Smooth muscle cell (in vitro differentiated cells): ENCODE measurements around the gene GAD1. TPM values are rescaled to one million over a fixed set of nuclear protein-coding genes. Genes with fewer than 3 reads are reported as not detected.
A peak's percentile ranks its signal among the peaks of the same experiment; 100 is the strongest.

Experiments
- DNase-seq: peaks from one replicate; lab custom pipeline; 2025; ENCODE audit not compliant: unreplicated experiment; lab: John Stamatoyannopoulos, UW
- H2AFZ ChIP-seq: fragments of 200-600 bp; sonication (generic); 2 replicates; pipeline ENCODE4 v1.6.0; 2016; ENCODE audit warnings: antibody characterized with exemption, low read depth, mild to moderate bottlenecking
- H3F3A ChIP-seq: fragments of 200-600 bp; sonication (generic); 2 replicates; pipeline ENCODE4 v1.6.0; 2017; ENCODE audit warnings: antibody characterized with exemption, low read depth
- H3K27ac ChIP-seq: fragments of 200-600 bp; sonication (generic); 2 replicates; pipeline ENCODE4 v1.5.1; 2016; ENCODE audit warnings: low read depth, mild to moderate bottlenecking
- H3K27me3 ChIP-seq: fragments of 200-600 bp; sonication (generic); 2 replicates; pipeline ENCODE4 v1.6.1; 2016; ENCODE audit warnings: low read depth, mild to moderate bottlenecking
- H3K36me3 ChIP-seq: fragments of 200-600 bp; sonication (generic); 2 replicates; pipeline ENCODE4 v1.5.1; 2016; ENCODE audit warnings: low read depth
- H3K4me1 ChIP-seq: fragments of 200-600 bp; sonication (generic); 2 replicates; pipeline ENCODE4 v1.5.1; 2016; ENCODE audit warnings: low read depth
- H3K4me2 ChIP-seq: fragments of 200-600 bp; sonication (generic); 2 replicates; pipeline ENCODE4 v1.6.0; 2016; ENCODE audit warnings: mild to moderate bottlenecking
- H3K4me3 ChIP-seq: fragments of 200-600 bp; sonication (generic); 2 replicates; pipeline ENCODE4 v1.5.1; 2016; ENCODE audit warnings: mild to moderate bottlenecking
- H3K79me2 ChIP-seq: fragments of 200-600 bp; sonication (generic); 2 replicates; pipeline ENCODE4 v1.6.0; 2016; ENCODE audit warnings: low read depth, mild to moderate bottlenecking
- H3K9ac ChIP-seq: fragments of 200-600 bp; sonication (generic); 2 replicates; pipeline ENCODE4 v1.6.0; 2016; ENCODE audit warnings: low read depth
- H3K9me3 ChIP-seq: fragments of 200-600 bp; sonication (generic); replicated peaks from 2 replicates; pipeline ENCODE4 v1.5.1; 2016; ENCODE audit warnings: low read depth
- H4K20me1 ChIP-seq: fragments of 200-600 bp; sonication (generic); 2 replicates; pipeline ENCODE4 v1.6.0; 2016; ENCODE audit warnings: low read depth
- CTCF ChIP-seq: fragments of 200-600 bp; sonication (generic); IDR thresholded peaks from 2 replicates; pipeline ENCODE4 v1.5.1; 2017; ENCODE audit warnings: borderline replicate concordance, mild to moderate bottlenecking, antibody characterized with exemption; ENCODE audit not compliant: insufficient read depth, poor library complexity, severe bottlenecking
- WGBS: methylation state at CpG from one replicate; pipeline ENCODE4 v1.1.7; 2016; ENCODE audit warnings: low lambda C conversion rate; 5-methylcytosine and 5-hydroxymethylcytosine counted together
- polyA plus RNA-seq: library from polyadenylated mRNA; unstranded; fragments of >200 nt; fragmentation: Nextera tagmentation; extraction: Ambion mirVana; gene quantifications from 2 replicates; pipeline ENCODE4 v1.2.1, GENCODE V29; 2016
- total RNA-seq: library from RNA; depleted of rRNA; stranded (reverse); fragments of >200 nt; gene quantifications from 2 replicates; pipeline ENCODE4 v1.2.3, GENCODE V29; 2014

GAD1 gene
- total RNA-seq (0.27 and 1.0 TPM in 2 replicates), polyA plus RNA-seq (0.11 TPM in 1 of 2 replicates, not detected in the other)

- Histone ChIP-seq H2AFZ (no peak within 1 kb of the TSS), H3K27me3 (peaks cover 88% of the 10 kb centered on the region), H3K9ac (no peak within 1 kb of the TSS), H3K79me2 (no peaks in the 10 kb centered on the region), H3K4me1 (peaks cover 52% of the 10 kb centered on the region), H3F3A (no peaks in the 10 kb centered on the region), H3K4me3 (peak within 1 kb of the TSS; percentile 43), H3K27ac (no peak within 1 kb of the TSS), H3K36me3 (no peaks in the 10 kb centered on the region), H3K4me2 (peak within 1 kb of the TSS; percentile 95), H3K9me3 (no peaks in the 10 kb centered on the region), H4K20me1 (no peaks in the 10 kb centered on the region)
- no peak for TF ChIP-seq CTCF
- DNase-seq = no peak
- WGBS = under 1% methylated on average over 39 of the region's 49 CpGs
These were observed at the start of gene GAD1 for GRCh38 chr2:170816504-170817092. TSS of gene GAD1 (plus strand) at chr2:170816887. CDS start at chr2:170818592, 1,705 bp downstream.

- Histone ChIP-seq H3K36me3 (no peaks in the 10 kb centered on the region), H2AFZ (peak within 1 kb of the TSS; percentile 96), H3K79me2 (no peaks in the 10 kb centered on the region), H3F3A (no peaks in the 10 kb centered on the region), H3K27ac (peak within 1 kb of the TSS; percentile 6), H3K4me3 (peak within 1 kb of the TSS; percentile 60), H3K4me1 (peaks cover 17% of the 10 kb centered on the region), H3K9ac (peak within 1 kb of the TSS; percentile 62), H3K9me3 (no peaks in the 10 kb centered on the region), H3K27me3 (peaks cover 6% of the 10 kb centered on the region), H4K20me1 (no peaks in the 10 kb centered on the region), H3K4me2 (peak within 1 kb of the TSS; percentile 85)
- DNase-seq = peak; percentile 58
- WGBS = 17% methylated on average over 13 of the region's 13 CpGs
- peak; percentile 3 for TF ChIP-seq CTCF
These were observed 46.6 kb upstream of the GAD1 start, which contains the start of gene ERICH2 for GRCh38 chr2:170770008-170770605. TSS of gene ERICH2 (plus strand) at chr2:170770378. CDS start at chr2:170770682, 304 bp downstream.

DNA sequence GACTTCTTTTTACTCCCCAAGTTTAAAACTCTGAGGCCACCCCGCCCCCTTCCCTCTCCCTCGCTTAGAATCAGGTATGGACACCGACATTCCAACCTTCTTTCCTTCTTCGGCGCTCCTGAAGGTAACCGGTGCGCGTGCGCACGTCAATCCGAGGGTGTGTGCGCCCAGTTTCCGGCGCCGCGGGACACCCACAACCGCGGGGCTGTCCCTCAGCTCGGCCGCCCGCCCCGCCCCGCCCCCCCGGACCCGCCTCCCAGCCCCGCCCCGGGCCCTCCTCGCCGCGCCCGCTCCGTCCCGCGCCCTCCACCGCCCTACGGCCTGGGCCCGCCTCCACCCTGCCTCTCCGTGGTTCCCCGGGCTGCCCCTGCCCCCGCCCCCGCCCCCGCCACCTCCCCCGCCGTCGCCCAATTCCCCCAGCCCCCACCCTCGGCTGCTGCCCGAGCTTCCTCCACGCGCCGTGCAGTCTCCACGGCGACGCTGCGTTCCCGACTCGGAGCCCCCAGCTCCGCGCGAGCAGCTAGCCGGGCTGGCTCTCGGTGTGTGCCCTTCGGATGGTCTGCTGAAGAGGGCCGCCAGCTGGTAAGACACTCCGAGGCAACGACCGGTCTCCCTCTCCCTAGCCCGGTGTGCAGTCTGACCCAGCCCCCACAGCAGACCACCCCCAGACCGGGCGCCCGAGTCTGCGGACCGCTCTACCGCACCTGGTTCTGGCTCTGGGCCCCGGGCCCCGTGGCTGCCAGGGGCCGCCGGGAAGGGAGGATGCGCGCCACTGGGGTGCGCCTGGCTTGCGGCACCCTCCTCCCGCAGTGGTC lies 45.9 kb upstream of the GAD1 start:
- Histone ChIP-seq H2AFZ (peak overlapping the region; percentile 96), H3K4me2 (peak overlapping the region; percentile 85), H4K20me1 (no peaks in the 10 kb centered on the region), H3K4me3 (peak overlapping the region; percentile 60), H3K27me3 (peaks cover 6% of the 10 kb centered on the region), H3K9ac (peak overlapping the region; percentile 62), H3K27ac (peak overlapping the region; percentile 6), H3K79me2 (no peaks in the 10 kb centered on the region), H3K9me3 (no peaks in the 10 kb centered on the region), H3K36me3 (no peaks in the 10 kb centered on the region), H3F3A (no peaks in the 10 kb centered on the region), H3K4me1 (peaks cover 16% of the 10 kb centered on the region)
- DNase-seq = peak; percentile 58
- WGBS = under 1% methylated on average over 31 of the region's 82 CpGs
- TF ChIP-seq CTCF = no peak
